Measurements from ENCODE around the gene GABRG3.

- TF ChIP-seq CTCF (IDR thresholded peaks at IDR 0.05 in 2 of 3, conservative IDR thresholded peaks at IDR 0.05 in 1 of 3; ENCODE audit: control insufficient read depth in 2 of 3, extremely low read depth in 1 of 3, insufficient read depth in 1 of 3, low read depth in 3 of 3, low read length in 3 of 3) (no peak), PRDM15 (CRISPR knock-in tag; IDR thresholded peaks at IDR 0.05) (no peak), POLR2AphosphoS2 (IDR thresholded peaks at IDR 0.05; ENCODE audit: low read depth, low read length) (no peak), SPI1 (IDR thresholded peaks at IDR 0.05; ENCODE audit: borderline replicate concordance, insufficient read depth, low read depth, low read length) (no peak)
Observed at GRCh38 chr15:27097506-27097905, 126.5 kb downstream of the GABRG3 start.
